WERI-Rb-1 (cell line): ENCODE measurements around the gene PIK3C2B.
"Not testable (repeated sequence)": the region's sequence is repeated elsewhere in the genome, so short reads cannot be mapped to it uniquely, and the experiment has no call there.

ENCODE experiments used
- DNase-seq: peaks from one replicate; pipeline ENCODE4 v3.0.0-alpha.2; 2020
- H3K27ac ChIP-seq: fragments of 250-450 bp; sonication (Bioruptor Pico); 2 replicates; pipeline ENCODE4 v1.5.1; 2020; ENCODE audit warnings: mild to moderate bottlenecking, moderate library complexity
- H3K27me3 ChIP-seq: fragments of 250-450 bp; sonication (Bioruptor Pico); 2 replicates; pipeline ENCODE4 v1.5.1; 2021; ENCODE audit warnings: mild to moderate bottlenecking, low read depth, moderate library complexity; ENCODE audit not compliant: insufficient read depth, severe bottlenecking
- H3K36me3 ChIP-seq: fragments of 250-450 bp; sonication (Bioruptor Pico); 2 replicates; pipeline ENCODE4 v1.5.1; 2020; ENCODE audit warnings: mild to moderate bottlenecking, moderate library complexity
- H3K4me3 ChIP-seq: 2 replicates; pipeline ENCODE4 v1.5.1; 2011; ENCODE audit warnings: low read depth, mild to moderate bottlenecking, control low read depth, low read length
- H3K9me3 ChIP-seq: fragments of 250-450 bp; sonication (Bioruptor Pico); 2 replicates; pipeline ENCODE4 v1.5.1; 2021; ENCODE audit warnings: mild to moderate bottlenecking, moderate library complexity; ENCODE audit not compliant: severe bottlenecking
- TF ChIP-seq, protein P1 (sequence below): IDR thresholded peaks from 2 replicates; pipeline ENCODE4 v1.5.1; 2011; ENCODE audit warnings: low read depth, mild to moderate bottlenecking, control low read depth, inconsistent platforms, low read length

Gene PIK3C2B

DNA sequence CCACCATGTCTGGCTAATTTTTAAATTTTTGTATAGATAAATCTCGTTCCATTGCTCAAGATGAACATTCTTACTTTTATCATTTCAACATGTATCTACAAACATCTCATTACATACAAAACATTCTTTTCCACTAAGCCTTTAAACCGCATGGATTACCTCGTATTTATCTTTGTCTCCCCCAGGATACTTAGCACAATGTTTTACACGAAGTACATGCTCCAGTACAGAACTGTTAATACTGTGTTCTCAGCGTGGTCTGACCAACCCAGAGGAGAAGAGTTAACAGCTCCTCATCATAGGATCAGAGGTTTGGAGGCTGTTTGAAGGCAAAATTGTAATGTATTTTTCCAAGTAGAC lies 7.4 kb downstream of the PIK3C2B start:
- Histone ChIP-seq H3K4me3 (no peak overlapping the region), H3K27ac (no peak overlapping the region), H3K9me3 (no peaks in the 10 kb centered on the region), H3K27me3 (peaks cover 8% of the 10 kb centered on the region), H3K36me3 (no peaks in the 10 kb centered on the region)
- peak; percentile 47 for DNase-seq
- TF ChIP-seq, protein P1, sequence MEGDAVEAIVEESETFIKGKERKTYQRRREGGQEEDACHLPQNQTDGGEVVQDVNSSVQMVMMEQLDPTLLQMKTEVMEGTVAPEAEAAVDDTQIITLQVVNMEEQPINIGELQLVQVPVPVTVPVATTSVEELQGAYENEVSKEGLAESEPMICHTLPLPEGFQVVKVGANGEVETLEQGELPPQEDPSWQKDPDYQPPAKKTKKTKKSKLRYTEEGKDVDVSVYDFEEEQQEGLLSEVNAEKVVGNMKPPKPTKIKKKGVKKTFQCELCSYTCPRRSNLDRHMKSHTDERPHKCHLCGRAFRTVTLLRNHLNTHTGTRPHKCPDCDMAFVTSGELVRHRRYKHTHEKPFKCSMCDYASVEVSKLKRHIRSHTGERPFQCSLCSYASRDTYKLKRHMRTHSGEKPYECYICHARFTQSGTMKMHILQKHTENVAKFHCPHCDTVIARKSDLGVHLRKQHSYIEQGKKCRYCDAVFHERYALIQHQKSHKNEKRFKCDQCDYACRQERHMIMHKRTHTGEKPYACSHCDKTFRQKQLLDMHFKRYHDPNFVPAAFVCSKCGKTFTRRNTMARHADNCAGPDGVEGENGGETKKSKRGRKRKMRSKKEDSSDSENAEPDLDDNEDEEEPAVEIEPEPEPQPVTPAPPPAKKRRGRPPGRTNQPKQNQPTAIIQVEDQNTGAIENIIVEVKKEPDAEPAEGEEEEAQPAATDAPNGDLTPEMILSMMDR: no peak

DNA sequence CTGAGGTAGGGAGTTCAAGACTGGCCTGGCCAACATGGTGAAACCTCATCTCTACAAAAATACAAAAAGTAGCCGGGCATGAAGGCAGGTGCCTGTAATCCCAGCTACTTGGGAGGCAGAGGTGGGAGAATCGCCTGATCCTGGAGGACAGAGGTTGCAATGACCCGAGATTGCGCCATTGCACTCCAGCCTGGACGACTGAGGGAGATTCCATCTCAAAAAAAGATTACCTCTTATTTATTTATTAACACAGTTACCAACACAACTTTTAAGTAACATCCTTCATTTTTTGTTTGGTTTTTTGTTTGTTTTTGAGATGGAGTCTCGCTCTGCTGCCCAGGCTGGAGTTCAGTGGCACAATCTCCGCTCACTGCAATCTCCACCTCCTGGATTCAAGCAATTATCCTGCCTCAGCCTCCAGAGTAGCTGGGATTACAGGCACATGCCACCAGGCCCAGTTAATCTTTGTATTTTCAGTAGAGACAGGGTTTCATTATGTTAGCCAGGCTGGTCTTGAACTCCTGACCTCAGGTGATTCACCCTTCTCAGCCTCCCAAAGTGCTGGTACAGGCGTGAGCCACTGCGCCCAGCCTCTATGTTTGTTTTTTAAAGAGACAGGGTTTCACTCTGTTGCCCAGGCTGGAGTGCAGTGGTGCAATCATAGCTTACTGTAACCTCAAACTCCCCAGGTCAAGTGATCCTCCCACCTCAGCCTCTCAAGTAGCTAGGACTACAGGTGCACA lies 7.9 kb downstream of the PIK3C2B start:
- not testable (repeated sequence) for H3K9me3 ChIP-seq

DNA sequence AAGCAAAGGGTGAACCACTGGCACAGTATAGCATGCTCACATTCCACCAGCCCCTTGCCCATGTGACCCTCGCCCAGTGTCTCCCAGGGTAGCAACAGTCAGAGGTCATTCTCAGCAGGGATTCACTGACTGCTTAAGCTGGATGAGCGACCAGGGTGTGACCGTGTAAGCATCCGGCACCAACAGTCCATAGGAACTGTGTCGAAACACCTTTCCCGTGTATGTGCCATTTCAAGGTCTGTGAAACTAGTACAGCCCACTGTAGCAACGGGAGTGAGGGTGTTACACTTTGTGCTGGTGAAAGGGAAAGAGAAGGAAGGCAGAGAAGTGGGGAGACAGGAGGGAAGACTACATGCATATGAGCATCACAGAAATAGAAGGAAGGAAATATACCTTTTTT lies 10.8 kb downstream of the PIK3C2B start:
- Histone ChIP-seq H3K27me3 (no peaks in the 10 kb centered on the region), H3K4me3 (no peak overlapping the region), H3K9me3 (no peaks in the 10 kb centered on the region), H3K36me3 (no peaks in the 10 kb centered on the region), H3K27ac (no peak overlapping the region)
- DNase-seq: no peak
- TF ChIP-seq, protein P1: no peak

More for the DNA sequence above, 7.9 kb downstream of the PIK3C2B start:
- H3K27ac ChIP-seq, H3K27me3 ChIP-seq, H3K36me3 ChIP-seq, H3K4me3 ChIP-seq: not testable (repeated sequence)
- peak; percentile 52 for DNase-seq

DNA sequence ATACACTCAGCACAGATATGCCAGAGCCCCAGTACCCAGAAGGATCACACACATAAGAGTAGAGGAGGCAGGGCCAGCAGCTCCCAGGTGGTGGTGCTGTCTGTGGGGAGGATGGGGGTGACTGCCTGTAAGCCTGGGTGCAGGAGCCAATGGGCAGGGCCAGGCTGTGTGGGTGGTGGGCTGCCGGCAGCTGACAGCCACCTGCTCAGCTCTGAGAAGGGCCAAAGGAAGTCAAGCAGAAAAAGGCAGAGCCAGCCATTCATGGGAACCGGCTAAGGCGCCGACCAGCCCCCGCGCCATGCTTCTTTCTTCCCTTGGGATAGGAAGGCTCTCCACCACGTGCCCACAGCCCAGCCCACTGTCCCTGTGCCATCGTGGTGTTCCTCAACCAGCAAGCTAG lies 14.1 kb downstream of the PIK3C2B start:
- DNase-seq: peak; percentile 54
- Histone ChIP-seq H3K9me3 (no peaks in the 10 kb centered on the region), H3K27ac (no peak overlapping the region), H3K4me3 (no peak overlapping the region), H3K36me3 (no peaks in the 10 kb centered on the region), H3K27me3 (no peaks in the 10 kb centered on the region)
- TF ChIP-seq, protein P1: peak; percentile 43; the same call in 1 of the 2 replicates

DNA sequence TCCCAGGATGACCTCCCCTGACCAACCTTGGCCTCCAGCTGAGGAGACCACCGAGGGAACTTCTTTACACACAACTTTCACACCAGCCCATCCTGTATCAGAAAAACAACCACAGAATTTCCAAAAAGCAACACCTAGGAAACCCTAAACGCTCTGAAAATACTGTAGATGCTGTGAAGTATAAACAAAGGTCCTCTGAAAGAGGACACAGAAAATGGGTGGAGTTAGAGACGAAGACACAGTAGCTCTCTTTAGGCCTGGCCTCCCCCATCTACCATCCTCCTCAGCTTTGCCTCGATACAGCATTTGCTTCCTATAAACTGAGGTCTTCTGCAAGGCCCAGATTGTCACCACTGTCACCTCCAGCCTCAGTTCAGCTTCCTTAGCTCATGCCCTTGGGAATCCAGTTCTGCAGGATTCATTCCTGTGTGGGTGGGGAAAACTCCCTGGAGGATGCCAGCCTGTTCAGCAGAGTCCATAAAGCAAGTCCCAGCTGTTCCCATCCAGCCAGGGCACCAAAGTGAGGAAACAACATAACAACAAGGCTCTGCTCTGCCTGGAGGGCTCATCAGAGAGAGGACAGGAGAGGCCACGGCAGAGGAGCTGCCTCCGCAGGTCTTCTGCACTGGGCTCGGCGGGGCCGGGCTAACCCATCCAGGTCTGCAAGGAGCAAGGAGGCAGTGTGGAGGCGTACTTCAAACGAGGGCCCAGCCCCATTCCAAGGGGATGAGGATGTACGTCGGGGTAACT lies 15.0 kb downstream of the PIK3C2B start:
- H3K27ac ChIP-seq: no peak overlapping the region
- TF ChIP-seq, protein P1: no peak
- H3K36me3 ChIP-seq: no peaks in the 10 kb centered on the region
- no peak overlapping the region for H3K4me3 ChIP-seq
- no peaks in the 10 kb centered on the region for H3K9me3 ChIP-seq
- H3K27me3 ChIP-seq: no peaks in the 10 kb centered on the region
- DNase-seq: no peak

DNA sequence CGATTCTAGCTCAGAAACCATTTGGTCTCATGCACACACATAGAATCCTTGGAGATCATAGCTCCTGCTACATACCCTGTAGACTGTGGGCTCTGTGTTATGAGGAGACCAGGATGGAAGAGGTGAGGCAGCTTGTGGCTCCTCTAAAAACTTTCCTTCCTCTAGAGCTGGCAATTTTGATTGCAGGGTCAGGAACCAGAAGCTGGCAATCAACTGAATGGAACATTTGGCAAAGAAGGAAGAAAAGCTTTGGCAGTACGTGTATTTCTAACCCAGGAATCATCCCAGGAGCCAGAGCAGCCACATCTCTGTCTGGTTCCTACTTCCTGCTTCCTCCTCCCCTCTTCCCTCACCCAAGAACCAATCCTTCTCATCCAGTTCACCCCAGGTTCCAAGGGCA lies 15.7 kb downstream of the PIK3C2B start:
- H3K9me3 ChIP-seq: peaks cover 4% of the 10 kb centered on the region
- H3K4me3 ChIP-seq: no peak overlapping the region
- no peak for DNase-seq
- TF ChIP-seq, protein P1: no peak
- no peaks in the 10 kb centered on the region for H3K36me3 ChIP-seq
- H3K27ac ChIP-seq: no peak overlapping the region
- H3K27me3 ChIP-seq: no peaks in the 10 kb centered on the region
